GM18867 (cell line): ENCODE results near the gene TSC22D3.
A peak's percentile ranks its signal among the peaks of the same experiment; 100 is the strongest.
"Not testable (repeated sequence)": the region's sequence is repeated elsewhere in the genome, so short reads cannot be mapped to it uniquely, and the experiment has no call there.

Experiments
- ATAC-seq: cut with Tn5 transposase; IDR thresholded peaks from one replicate; pipeline ENCODE4 v1.9.1; 2021; ENCODE audit warnings: mild to moderate bottlenecking, moderate library complexity; ENCODE audit not compliant: unreplicated experiment

The TSC22D3 gene

DNA sequence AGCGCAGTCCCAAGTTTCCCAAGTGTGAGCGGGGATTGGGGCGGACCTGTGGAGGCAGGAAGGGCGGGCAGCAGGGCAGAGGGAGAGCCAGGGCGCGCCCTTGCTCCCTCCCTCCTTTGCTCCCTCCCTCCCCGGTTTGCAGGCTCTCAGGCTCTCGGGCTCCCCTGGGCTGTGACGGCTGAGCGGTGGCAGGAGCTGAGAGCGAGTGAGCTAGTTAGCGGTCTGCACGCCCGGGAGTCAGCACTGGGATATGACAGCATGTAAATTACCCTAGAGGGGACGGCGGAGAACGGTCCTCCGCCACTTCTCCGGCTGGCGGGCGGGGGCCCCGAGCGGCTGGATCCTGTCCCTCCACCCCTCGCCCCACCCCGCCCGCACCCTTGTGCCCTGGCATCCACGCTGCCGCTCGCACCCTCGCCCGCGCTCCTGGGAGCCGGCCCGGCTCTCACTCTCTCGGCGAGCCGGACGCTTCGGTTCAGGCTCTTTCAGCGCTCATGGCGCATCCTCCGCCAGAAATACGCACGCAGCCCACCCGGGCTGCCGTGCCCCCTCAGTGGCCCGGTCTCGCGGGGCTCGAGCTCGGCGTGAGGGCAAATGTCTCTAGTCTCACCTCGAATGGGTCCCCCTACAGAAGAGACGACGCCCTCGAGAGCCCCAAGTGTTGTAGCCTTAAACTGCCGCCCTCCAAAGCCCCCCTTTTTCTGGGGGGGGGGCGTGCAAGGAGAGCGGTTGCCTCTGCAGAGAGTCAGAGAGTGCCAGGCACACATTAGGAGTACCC is at the start of gene TSC22D3:
TSC22D3 (minus strand) TSS at position 54 of the 778 bp plus-strand sequence. CDS start 368 bp downstream, outside the sequence.
- peak; percentile 81 for ATAC-seq

DNA sequence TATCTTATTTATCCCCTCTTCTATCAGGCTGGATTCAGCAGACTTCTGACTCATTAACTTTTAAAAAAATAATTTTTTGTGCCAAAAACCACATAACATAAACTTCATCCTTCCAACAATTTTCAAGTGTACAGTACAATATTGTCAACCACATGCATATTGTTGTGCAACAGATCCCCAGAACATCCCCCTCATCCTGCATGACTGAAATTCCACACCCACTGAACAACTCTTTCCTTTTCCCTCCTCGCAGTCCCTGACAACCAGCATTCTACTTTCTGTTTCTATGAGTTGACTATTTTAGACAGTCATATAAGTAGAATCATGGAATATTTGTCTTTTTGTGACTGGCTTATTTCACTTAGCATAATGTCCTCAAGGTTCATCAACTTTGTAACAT is 47.9 kb upstream of the TSC22D3 start:
- no peak for ATAC-seq

DNA sequence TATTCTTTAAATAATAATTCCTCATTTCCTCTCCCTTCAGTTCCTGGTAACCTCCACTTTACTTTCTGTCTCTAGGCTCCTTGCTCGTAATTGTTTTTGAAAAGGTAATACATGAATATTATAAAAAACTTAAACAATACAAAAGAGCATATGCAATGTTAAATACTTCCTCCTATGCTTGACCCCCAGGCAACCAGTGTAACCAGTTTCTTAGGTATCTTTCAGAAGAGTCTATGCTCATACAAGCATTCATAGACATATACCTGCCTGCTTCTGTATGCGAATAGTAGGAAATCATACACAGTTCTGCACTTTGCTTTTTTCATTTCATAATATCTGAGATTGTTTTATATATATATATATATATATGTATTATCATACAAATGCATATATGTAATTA is 47.5 kb upstream of the TSC22D3 start:
- ATAC-seq = no peak

DNA sequence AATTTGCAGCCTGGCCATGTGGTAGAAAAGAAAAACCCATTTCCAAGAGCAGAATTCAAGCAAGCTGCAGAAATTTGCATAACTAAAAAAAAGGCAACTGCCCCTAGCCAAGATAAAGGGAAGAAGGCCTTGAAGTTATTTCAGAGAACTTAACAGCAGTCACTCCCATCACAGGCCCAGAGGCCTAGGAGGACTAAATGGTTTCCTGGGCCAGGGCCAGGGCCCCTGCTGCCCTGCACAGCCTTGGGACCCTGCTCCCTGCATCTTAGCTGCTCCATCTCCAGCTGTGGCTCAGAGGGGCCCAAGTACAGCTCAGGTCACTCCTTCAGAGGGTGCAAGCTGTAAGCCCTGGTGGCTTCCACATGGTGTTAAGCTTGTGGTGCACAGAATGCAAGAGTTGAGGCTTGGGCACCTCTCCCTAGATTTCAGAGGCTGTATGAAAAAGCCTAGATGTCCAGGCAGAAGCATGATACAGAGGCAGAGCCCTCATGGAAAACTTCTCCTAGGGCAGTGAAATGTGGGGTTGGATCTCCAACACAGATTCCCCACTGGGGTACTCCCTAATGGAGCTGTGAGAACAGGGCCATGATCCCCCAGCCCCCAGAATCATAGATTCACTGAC is 43.4 kb upstream of the TSC22D3 start:
- ATAC-seq = no peak

DNA sequence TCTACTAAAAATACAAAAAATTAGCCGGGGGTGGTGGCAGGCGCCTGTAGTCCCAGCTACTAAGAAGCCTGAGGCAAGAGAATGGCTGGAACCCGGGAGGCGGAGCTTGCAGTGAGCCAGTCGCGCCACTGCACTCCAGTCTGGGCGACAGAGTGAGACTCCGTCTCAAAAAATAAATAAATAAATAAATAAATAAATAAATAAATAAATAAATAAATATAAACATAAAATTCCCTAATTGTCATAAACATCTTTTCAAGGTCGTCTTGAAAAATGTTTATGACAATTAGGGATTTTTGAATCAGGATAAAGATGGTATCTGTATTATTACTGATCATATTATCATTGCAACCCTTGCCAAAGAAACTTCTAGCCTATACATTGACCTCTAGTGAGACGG is 34.5 kb upstream of the TSC22D3 start:
- not testable (repeated sequence) for ATAC-seq

DNA sequence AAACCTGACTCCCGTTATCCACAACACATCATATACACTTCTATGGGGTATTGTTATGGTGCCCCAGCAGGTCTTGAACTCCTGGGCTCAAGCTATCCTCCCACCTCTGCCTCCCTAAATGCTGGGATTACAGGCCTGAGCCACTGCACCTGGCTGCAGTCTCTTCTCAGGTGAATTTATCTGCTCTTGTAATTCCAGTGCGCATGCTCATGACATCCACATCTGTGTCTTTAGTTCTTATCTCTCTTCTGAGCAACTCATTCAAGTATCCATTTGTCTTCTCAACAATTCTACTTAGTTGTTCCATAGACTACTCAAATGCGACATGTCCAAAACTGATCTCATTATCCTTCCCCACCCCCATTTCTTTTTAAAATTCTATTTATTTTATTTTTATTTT is 29.6 kb upstream of the TSC22D3 start:
- ATAC-seq = no peak

DNA sequence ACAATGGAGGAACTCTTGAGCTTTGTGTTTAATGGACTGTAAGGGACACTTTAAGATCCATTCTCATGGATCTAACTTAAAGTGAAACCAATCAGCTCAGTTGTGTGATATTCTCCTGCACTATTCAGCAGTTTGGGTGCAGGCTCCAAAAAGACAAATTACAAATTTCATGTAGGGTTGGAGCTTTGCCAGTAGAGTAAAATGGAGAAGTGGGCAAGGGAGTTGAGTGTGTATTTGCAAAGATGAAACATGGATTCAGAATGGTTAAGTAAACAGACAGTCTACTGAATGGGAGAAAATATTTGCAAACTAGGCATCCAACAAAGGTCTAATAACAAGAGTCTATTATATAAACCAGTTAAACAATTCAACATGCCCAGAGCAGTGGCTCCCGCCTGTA is 28.8 kb upstream of the TSC22D3 start:
- ATAC-seq = no peak

DNA sequence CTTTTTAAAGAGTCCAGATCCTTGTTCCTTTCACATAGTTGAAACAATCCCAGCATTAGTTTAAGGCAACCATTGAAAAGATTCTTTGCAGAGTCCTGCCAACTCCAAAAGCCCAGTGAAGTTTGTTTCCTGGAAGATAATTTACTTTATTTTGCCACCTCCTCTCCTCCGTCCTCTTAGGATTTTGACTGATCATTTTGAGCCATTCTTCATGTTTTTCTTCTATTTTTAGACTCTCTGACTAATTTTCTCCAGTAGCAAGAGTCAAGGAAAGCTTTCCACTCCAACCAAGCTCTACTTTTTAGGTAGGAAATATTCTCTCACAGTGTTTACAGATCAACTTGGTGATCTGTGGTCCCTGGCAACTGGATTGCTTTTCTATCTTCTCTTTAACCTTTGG is 12.2 kb upstream of the TSC22D3 start:
- ATAC-seq = no peak

DNA sequence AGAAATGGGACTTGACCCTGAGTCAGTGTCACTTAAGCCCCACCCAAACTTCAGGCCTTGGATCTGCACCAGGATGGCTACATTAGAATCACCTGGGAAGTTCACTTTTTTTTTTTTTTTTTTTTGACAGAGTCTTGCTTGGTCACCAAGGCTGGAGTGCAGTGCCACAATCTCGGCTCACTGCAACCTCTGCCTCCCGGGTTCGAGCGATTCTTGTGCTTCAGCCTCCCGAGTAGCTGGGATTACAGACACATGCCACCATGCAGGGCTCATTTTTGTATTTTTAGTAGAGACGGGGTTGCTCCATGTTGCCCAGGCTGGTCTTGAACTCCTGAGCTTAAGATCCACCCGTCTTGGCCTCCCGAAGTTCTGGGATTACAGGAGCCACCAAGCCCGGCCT is 4.9 kb upstream of the TSC22D3 start:
- ATAC-seq = no peak

DNA sequence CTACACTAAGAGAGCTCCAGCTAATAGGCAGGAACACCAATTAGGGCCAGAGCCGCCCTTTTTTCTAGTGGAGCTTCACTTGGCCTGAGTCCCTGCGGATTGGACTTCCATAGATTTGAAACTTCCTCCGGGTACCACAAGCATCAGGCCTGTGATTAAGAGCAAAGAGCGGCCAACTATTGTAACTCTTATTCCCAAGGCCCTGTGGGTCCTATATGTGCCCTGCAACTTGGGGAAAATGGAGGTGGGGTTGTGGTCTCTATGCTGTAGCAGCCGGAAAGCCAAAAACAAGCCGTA is 1.9 kb upstream of the TSC22D3 start, which contains the start of gene NCBP2L:
NCBP2L (plus strand) TSS at position 198 of the 297 bp plus-strand sequence. CDS start 16,488 bp downstream, outside the sequence.
- ATAC-seq = no peak

DNA sequence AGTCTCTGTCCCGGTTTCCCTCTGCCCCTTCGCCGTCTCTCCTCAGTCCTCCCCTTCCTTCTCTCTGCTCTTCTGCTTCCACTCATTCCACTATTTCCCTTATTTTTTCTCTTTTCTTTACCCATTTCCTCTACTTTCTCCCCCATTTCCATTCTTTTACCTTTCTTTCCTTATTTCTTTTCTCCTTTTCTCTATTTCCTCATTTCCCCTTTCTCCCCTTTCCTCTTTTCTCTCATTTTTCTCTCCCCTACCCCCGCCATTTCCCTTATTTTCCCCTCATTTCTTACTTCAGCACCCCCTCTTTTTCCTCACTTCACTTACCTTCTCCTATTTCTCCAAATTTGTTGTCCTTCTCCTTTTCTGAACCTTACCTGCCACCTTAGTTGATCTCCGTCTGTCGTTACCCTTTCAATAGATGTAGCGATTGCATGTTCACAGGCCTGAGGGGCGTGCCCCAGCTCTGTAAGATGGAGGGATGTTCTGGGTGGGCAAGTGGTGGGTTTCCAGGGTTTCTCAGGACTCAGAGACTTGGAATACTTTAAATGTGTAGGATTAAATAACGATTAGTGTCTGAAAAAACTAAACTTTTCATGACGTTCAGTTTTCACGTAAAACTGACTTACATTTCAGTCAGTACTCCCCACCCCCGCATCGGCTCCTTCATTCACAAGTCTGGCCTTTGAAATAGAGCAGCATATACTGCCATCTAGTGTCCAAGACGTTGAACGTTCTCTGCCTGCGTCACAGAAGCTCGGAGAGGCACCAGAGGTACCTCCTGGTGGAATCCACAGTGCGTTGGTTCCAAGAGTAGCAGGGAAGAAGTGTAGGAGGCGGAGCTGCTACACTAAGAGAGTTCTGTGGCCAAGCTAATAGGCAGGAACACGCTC is 1.3 kb upstream of the TSC22D3 start:
- peak; percentile 86 for ATAC-seq

DNA sequence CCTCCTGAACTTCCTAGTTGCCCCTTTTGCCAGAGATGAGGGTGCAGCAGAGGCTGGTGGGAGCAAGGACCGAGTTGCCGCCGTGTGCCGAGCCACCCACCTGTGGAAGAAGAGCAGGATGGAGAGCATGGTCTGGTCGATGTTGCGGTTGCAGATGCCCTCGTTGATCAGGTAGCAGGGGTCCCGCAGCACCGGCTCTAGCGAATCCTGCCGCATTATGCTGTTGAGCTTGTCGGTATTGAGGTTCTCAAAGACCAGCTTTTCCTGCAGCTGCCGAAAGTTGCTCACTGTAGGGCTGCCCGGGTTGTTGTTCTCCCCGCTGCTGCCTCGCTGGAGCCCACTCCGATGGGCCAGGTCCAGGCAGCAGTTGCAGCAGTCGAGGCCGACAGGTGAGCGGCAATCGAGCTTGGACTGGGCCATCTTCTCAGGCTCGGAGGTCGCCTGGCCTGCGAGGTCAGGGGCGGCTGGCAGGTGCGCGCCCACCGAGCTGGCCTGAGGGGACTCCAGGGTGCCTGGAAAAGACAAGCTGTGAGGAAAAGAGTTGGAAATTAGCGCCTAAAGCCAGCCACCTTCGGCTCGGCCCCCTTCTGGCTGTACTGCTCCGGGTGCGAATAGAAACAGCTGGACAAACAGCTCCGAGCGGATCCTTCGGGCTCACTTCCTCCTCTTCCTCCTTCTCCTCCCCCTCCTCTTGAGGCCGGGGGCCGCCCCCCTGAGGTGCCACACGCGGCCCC is 420 bp downstream of the TSC22D3 start:
- peak; percentile 7 for ATAC-seq

DNA sequence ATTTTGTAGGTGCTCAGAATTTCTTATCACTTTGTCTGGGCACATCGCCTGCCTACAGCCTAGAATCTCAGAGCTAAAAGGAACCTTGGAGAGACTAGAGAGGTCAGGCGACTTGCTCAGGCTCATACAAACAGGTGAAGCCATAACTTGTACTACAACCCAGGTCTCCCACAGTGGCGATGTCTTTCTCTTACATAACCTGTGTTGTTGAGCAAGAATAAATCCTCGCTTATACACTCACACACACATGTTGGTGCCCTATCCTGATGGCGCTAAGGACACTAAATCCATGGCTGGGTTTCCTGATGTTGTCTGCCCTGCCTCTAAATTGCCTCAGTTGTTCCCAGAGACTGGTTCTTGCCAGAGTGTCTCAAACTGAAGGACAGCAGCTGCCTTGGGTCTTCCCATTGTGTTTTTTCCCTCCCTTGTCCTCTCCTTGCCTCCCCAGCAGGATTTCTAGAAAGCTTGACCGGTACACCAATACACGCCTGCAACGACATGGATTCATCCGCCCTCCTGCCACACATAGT is 1.6 kb downstream of the TSC22D3 start:
- ATAC-seq = no peak

DNA sequence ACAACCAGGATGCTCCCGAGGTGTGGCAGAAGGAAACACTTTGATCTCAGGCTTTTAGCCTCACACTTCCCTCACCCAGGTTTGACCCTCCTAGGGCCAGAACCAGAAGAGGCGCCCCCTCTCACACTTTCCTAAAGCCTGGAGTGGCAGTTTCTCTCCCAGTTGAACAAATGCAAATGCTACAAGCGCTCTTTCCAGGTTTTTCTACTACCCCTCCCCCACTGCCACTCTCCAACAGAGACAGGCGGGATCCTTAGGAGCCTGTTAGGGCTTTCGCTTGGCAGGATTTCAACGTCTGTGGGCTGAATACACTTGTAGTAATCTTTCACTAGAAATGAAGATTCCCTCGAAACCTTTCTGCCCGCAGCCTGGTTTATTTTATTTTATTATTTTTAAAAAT is 2.4 kb downstream of the TSC22D3 start:
- no peak for ATAC-seq

DNA sequence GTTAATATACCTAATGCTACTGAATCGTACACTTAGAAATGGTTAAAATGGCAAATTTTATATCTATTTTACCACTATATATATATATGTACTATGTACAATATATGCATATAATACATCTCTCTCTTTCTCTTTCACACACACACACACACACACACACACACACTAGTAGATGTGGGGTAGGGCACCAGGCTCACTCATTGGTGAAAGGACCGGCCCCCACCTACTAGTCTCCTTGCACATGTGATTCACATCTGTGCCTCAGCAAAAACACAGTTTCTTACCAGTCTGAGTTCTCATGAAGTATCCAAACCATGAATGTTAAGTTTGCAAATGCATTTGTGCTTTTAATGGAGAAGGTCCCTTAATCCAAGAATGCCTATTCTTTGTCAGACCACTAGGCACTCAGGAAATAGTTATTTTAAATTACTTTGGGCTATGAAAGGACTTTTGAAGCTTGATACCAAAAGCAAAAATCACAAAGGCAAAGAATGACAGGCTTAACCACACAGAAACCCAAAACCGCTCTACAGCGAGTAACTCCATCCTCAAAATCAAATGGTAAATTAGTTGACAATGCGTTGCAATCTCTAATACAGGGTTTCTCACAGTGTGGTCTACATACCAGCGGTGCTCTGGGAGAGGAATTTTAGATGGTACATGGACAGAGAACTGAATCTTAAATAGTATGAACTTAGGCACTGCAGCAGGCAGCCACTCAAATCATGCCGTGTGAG is 5.8 kb downstream of the TSC22D3 start:
- no peak for ATAC-seq

DNA sequence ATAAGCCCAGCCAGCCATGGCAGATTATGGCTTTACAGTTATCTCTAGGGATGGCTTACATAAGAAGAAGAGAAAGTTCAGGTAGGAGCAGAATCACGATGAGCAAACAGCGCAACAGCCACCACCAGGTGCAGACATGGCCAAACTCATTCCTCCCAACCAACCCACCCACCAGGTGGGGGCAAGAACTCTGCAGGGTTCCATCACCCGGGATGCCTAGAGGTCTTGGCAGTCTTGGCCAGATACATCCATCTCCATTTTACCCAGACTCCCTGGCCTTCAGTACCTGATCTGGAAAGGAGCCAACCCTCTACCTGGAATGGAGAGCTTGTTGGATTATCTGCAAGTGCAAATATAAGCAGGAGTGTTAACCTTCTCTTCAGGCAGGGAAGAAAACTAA is 7.5 kb downstream of the TSC22D3 start:
- no peak for ATAC-seq

DNA sequence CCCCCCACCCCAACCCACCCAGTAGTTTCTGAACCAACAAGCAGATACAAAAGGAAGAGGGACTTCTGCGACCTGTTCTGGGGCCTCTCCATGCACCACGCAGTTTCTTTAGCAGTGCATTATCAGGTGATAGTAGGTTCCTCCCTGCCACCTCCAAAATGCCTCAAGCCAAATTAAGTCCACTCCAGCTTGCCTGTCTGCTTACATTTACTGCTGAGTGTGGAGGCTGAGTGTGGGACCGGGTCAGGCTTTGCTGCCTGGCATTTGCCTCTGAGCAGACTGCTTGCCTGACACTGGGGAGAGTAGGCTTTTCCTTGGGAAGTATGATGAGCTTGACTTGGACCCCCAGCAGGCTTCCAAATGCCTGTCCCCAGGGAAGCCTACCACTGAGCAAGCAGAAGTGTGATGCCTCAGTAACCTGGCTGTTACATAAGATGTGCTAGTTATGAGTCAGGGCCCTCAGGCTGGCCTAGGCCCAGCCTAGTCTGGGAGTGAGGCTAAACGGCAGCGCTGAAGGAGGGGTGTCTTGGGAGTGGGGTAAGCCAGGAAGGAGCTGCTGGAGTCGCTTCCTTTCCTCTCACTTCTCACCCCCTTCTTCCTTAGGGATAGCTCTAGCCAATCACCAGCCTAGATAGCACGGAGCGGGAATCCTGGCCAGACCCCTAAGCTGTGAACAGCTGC is 9.0 kb downstream of the TSC22D3 start:
- ATAC-seq = no peak

DNA sequence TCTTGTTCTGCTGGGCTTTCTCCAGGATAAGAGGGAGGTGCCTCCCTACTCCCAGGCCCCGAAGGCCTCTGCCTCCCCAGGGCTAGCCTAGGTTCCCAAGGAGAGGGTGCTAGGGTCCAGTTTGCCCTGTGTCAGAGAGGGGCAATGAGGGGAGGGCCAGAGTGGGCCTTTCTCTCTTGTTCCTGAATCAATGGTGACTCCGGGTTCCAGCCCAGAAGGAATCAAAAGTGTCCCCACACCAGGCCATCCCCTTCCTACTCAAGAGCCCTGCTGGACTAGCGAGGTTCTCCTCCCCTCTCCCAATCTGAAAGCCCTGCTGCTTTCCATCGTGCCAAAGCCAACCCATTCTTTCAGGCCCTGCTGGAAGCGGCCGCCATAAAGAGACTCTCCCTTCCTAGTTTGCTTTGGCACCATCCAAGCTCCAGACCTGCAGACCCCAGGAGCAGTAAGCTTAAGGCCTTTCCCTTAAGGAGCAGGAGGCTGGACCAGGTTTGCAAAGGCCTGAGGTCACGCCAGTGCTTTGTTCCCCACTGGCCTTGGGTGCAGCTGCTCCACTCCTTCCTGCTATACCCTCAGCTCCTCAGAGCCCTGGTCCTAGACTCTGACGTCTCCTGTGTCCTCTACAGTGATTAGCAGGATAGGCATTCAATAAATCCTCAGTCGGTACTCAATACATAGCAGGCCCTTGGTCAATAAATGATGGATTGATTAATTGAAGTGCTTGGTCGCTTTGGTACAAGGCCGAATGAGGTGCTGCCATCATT is 10.6 kb downstream of the TSC22D3 start:
- no peak for ATAC-seq

DNA sequence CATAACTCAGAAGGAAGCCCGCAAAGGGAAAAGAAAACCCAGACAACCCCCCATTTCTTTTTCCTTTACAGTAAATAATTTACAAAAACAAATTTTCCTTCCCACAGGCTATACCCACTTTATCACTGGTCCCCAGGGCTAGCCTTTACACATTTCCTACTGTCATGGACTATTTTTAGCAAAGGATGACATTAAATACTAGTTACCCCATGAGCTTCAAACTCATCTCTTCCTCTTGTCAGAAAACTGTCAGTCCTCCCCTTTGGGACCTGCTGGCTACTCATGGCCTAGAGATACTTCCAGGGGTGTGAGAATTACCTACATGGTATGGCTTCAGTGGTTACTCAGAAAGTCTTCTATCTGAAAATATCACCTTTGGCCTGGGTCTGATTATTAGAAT is 11.9 kb downstream of the TSC22D3 start:
- ATAC-seq = no peak
